ENCODE measurements around the gene SAFB2. TPM values are rescaled to one million over a fixed set of nuclear protein-coding genes. Genes with fewer than 3 reads are reported as not detected.

The SAFB2 gene
- total RNA-seq, 2 donors from 2014 or later = 55.1 to 80.6 TPM

- TF ChIP-seq CTCF (IDR thresholded peaks at IDR 0.05) = no peak
- DNase-seq (ENCODE audit: low spot score) = no peak
These were observed 22.8 kb upstream of the SAFB2 start for GRCh38 chr19:5645409-5645808.

GRCh38 chr19:5644037-5644436, 21.5 kb upstream of the SAFB2 start:
- DNase-seq (ENCODE audit: low spot score) = no peak
- TF ChIP-seq CTCF (IDR thresholded peaks at IDR 0.05) = no peak
- ATAC-seq (ENCODE audit: insufficient number of reproducible peaks, low FRiP score, low read depth) = no peak
- Histone ChIP-seq H3K27ac (no peak overlapping the region), H3K27me3 (replicated peaks; ENCODE audit: insufficient read depth) (no peaks in the 10 kb centered on the region), H3K9me3 (no peaks in the 10 kb centered on the region), H3K4me1 (ENCODE audit: control insufficient read depth in 1 of 2, low read depth in 2 of 2) (no peaks in the 10 kb centered on the region), H3K4me3 (no peak overlapping the region), H3K36me3 (peaks cover 39% of the 10 kb centered on the region)

More at GRCh38 chr19:5645409-5645808, 22.8 kb upstream of the SAFB2 start:
- Histone ChIP-seq H3K9me3 (no peaks in the 10 kb centered on the region), H3K36me3 (peaks cover 46% of the 10 kb centered on the region), H3K27me3 (replicated peaks; ENCODE audit: insufficient read depth) (no peaks in the 10 kb centered on the region), H3K27ac (no peak overlapping the region), H3K4me1 (ENCODE audit: control insufficient read depth in 1 of 2, low read depth in 2 of 2) (no peaks in the 10 kb centered on the region), H3K4me3 (no peak overlapping the region)
- no peak for ATAC-seq (ENCODE audit: insufficient number of reproducible peaks, low FRiP score, low read depth)

- DNase-seq (ENCODE audit: low spot score) (no peak), ATAC-seq (ENCODE audit: insufficient number of reproducible peaks, low FRiP score, low read depth) (no peak)
- Histone ChIP-seq H3K27me3 (replicated peaks; ENCODE audit: insufficient read depth) (no peaks in the 10 kb centered on the region), H3K27ac (no peak overlapping the region), H3K9me3 (no peaks in the 10 kb centered on the region), H3K36me3 (peaks cover 34% of the 10 kb centered on the region), H3K4me1 (ENCODE audit: control insufficient read depth in 1 of 2, low read depth in 2 of 2) (no peaks in the 10 kb centered on the region), H3K4me3 (no peak overlapping the region)
- no peak for TF ChIP-seq CTCF (IDR thresholded peaks at IDR 0.05)
These were observed 20.5 kb upstream of the SAFB2 start for GRCh38 chr19:5643060-5643459.

- ATAC-seq (ENCODE audit: insufficient number of reproducible peaks, low FRiP score, low read depth) = no peak
- Histone ChIP-seq H3K36me3 (peaks cover 33% of the 10 kb centered on the region), H3K27me3 (replicated peaks; ENCODE audit: insufficient read depth) (no peaks in the 10 kb centered on the region), H3K27ac (no peak overlapping the region), H3K9me3 (no peaks in the 10 kb centered on the region), H3K4me3 (no peak overlapping the region), H3K4me1 (ENCODE audit: control insufficient read depth in 1 of 2, low read depth in 2 of 2) (no peaks in the 10 kb centered on the region)
- no peak for TF ChIP-seq CTCF (IDR thresholded peaks at IDR 0.05)
- no peak for DNase-seq (ENCODE audit: low spot score)
These were observed 19.6 kb upstream of the SAFB2 start for GRCh38 chr19:5642204-5642603.

GRCh38 chr19:5641171-5641570, 18.6 kb upstream of the SAFB2 start:
- Histone ChIP-seq H3K27ac (no peak overlapping the region), H3K27me3 (replicated peaks; ENCODE audit: insufficient read depth) (no peaks in the 10 kb centered on the region), H3K4me3 (no peak overlapping the region), H3K4me1 (ENCODE audit: control insufficient read depth in 1 of 2, low read depth in 2 of 2) (no peaks in the 10 kb centered on the region), H3K9me3 (no peaks in the 10 kb centered on the region), H3K36me3 (peaks cover 28% of the 10 kb centered on the region)
- DNase-seq (ENCODE audit: low spot score) = no peak
- no peak for ATAC-seq (ENCODE audit: insufficient number of reproducible peaks, low FRiP score, low read depth)
- no peak for TF ChIP-seq CTCF (IDR thresholded peaks at IDR 0.05)
